CD4-positive, alpha-beta T cell treated with Interleukin-2 at 100 ng/mL for 4 hours (primary cell): ENCODE measurements around the gene MICA.
"Not testable (repeated sequence)": the region's sequence is repeated elsewhere in the genome, so short reads cannot be mapped to it uniquely, and the experiment has no call there.

Experiments
- DNase-seq: peaks from one replicate; pipeline ENCODE4 v3.0.0-alpha.2; 2020; ENCODE audit warnings: low spot score

MICA gene

GRCh38 chr6:31414148-31414770 is 10.9 kb downstream of the MICA start:
- not testable (repeated sequence) for DNase-seq

- no peak for DNase-seq
Observed at GRCh38 chr6:31414771-31415265, 11.4 kb downstream of the MICA start.

GRCh38 chr6:31416394-31417014 is 13.1 kb downstream of the MICA start:
- no peak for DNase-seq

GRCh38 chr6:31418251-31418650 is 14.9 kb downstream of the MICA start:
- no peak for DNase-seq

- no peak for DNase-seq
Observed at GRCh38 chr6:31419842-31420241, 16.4 kb downstream of the MICA start.

- no peak for DNase-seq
Observed at GRCh38 chr6:31420546-31420945, 17.2 kb downstream of the MICA start.

- no peak for DNase-seq
Observed at GRCh38 chr6:31422587-31422986, 19.2 kb downstream of the MICA start.

GRCh38 chr6:31423550-31423949 is 20.2 kb downstream of the MICA start:
- no peak for DNase-seq

- no peak for DNase-seq
Observed at GRCh38 chr6:31426395-31427354, 23.3 kb downstream of the MICA start.

- DNase-seq: no peak
Observed at GRCh38 chr6:31430449-31430848, 27.1 kb downstream of the MICA start.

GRCh38 chr6:31435051-31435450 is 31.7 kb downstream of the MICA start:
- not testable (repeated sequence) for DNase-seq

- DNase-seq: no peak
Observed at GRCh38 chr6:31438222-31438621, 34.8 kb downstream of the MICA start.

- DNase-seq: no peak
Observed at GRCh38 chr6:31438677-31439076, 35.3 kb downstream of the MICA start.

GRCh38 chr6:31441365-31442267 is 38.2 kb downstream of the MICA start:
- DNase-seq: peak; percentile 83

GRCh38 chr6:31446481-31446880 is 43.1 kb downstream of the MICA start:
- DNase-seq: no peak

- not testable (repeated sequence) for DNase-seq
Observed at GRCh38 chr6:31446999-31447789, 43.8 kb downstream of the MICA start.

- no peak for DNase-seq
Observed at GRCh38 chr6:31450751-31451150, 47.4 kb downstream of the MICA start.

- no peak for DNase-seq
Observed at GRCh38 chr6:31452859-31453258, 49.5 kb downstream of the MICA start.

GRCh38 chr6:31453259-31453658 is 49.9 kb downstream of the MICA start:
- no peak for DNase-seq

GRCh38 chr6:31459864-31460263 is 56.5 kb downstream of the MICA start:
- DNase-seq: not testable (repeated sequence)
